Stimulated activated CD4-positive, alpha-beta T cell treated with anti-CD3 and anti-CD28 coated beads, Interleukin-4, amount 100 ng/mL, for 48 hours (primary cell): ENCODE data around the gene CDC20B.
A peak's percentile ranks its signal among the peaks of the same experiment; 100 is the strongest.
"Not testable (repeated sequence)": the region's sequence is repeated elsewhere in the genome, so short reads cannot be mapped to it uniquely, and the experiment has no call there.

Source experiments
- DNase-seq, 2 donors: peaks; one replicate each; pipeline ENCODE4 v3.0.0-alpha.2; 2020; ENCODE audit warnings: low read depth in 2 of 2

Gene CDC20B

DNA sequence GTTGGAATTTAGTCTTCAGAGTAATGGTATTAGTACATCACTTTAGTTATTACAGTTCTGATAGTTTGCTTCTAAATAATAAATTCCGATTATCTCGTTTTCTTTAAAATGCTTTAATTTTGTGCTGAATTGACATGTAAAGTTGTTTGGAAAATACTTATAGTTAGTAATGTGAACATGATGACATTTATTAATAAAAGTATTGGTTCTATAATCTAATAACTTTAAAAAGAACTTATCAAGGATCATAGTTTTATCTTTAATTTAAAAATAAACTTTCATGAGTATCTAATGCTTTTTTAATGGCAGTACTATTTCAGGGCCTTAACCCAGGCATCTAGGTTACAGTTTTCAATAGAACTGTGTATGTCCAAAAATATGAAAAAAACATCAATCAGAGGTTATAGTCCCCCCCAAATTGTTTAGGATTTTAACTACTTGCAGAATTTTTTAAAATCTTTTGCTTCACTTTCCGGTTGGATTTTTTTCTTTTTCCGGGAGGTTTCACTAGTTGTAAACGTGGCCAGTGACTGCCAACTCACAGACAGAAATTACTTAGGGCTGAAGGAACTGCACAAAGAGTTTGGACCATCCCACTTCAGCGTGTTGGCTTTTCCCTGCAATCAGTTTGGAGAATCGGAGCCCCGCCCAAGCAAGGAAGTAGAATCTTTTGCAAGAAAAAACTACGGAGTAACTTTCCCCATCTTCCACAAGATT is 12.3 kb downstream of the CDC20B start:
- DNase-seq = no peak

DNA sequence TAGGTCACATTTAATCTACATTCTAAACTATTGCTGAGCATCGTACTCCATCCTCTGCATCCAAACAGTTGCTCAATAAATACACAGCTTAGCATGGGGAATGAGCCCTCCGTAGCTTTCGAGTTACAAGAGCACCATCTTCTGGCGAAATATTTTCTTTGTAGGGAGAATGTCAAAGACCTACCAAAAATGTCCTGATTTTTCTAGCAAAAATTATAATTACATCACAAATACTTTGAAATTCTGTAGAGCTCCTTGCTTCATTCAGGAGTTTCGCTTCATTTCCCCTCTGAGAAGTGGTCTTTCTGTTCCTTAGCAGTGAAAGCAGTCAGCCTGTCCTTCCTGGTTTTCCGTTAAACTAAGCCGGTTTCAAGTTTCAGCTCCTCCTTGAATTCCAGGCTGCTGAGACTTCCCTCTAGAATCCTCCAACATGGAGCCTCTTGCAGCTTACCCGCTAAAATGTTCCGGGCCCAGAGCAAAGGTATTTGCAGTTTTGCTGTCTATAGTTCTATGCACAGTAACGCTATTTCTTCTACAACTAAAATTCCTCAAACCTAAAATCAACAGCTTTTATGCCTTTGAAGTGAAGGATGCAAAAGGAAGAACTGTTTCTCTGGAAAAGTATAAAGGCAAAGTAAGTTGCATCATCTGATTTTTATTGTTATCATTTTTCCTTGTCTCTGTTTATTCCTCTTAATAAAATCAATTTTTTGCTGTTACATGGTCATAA is 13.0 kb downstream of the CDC20B start, which contains the start of gene GPX8:
Gene GPX8 (plus strand): TSS at position 409 of the 730 bp plus-strand sequence. CDS start 22 bp downstream, at position 431.
- no peak for DNase-seq

DNA sequence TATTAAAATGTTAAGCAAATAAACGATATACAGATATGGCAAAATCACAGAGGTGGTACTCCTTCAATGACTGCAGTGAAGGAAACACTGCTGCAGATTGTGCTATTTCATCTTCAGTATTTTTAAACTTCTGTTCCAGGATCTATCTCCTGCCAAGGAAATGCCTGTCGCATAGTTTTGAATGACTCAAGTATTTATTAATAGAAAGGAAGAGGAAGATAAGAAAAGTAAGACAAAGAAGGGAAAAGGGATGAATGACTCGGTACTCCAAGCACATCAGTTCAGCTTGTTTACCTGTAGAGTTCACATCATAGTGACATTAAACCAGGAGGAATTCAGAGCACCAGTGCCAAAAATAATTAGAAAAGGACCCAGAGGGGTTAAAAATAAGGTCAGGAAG is 18.1 kb downstream of the CDC20B start:
- no peak for DNase-seq

DNA sequence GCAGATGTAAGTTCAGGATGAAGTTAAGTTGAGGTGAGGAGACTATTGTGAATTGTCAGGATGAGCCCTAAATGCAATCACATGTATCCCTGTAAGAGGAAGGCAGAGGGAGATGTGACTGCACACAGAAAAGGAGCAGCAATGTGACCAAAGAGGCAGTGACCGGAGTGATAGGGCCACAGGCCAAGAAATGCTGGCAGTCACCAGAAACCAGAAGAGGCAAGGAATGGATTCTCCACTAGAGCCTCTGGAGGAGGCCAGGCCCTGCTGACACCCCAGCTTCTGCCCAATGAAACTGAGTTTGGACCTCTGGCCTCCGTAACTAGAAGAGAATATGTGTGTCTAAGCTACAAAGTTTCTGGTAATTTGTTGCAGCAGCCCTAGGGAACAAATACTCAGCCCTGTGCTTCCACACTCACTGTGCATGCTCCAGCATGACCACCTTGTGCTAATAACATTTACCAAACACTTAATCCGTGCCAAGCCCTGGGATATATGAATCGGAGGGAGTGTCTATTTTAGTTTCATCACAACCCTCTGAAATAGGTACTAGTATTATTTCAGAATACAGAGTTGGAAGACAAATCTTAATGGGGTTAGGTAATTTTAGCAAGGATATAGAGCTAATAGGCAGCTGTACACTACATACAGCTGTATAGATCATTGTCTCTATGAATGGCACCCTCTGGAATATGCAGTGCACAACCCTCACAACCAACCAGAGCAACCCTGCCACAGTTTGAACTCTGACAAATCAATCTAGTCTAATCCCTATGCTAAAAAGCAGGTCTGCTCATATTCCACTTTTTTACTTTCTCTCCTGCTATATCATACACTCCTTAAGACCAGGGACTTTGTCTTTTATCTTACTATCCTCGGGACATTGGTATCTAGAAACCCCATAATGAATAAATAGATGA is 20.8 kb downstream of the CDC20B start:
- DNase-seq = no peak

DNA sequence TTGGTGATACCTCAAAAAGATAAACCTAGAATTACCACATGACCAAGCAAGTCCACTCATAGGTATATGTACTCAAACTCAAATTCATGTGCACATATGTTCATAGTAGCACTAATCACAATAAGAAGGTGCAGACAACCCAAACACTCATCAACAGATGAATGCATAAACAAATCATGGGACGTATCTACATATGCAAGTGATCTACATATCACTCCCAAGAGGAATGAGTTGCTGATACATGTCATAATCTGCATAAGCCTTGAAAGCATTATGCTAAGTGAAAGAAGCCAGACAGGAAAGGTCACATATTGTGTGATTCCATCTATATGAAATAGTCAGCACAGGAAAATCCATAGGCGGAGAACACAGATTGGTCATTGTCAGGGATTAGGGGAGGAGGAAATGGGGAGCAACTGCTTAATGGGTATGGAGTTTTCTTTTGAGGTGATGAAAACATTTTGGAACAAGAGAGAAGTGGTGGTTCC is 23.6 kb downstream of the CDC20B start:
- DNase-seq = no peak

DNA sequence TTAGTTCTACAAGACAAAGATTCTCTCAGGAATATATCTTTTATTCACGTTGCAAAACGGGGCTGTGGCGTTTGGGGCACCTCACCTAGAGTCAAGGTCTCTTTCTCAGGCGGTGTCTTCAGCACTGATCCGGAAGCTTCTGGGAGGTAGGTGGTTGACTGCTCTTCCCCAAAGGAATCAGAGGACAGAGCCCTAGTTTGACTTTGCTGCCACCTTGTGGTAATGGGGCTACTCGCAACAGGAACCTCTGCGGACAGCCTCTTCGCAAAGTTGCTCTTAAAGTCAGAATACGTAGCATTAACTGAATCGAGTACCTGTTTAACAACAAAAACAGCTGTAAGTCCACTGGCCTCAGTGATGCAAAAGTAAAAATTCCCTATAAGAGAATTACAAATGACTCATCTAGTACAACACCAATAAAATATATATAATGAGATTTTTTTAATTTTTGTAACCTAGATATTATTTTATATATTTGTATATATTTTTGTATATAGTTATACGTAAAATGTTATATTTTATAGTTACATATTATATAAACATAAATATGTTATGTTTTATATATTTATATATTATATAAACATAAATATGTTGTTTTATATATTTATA is 26.3 kb downstream of the CDC20B start:
- DNase-seq = peak; percentile 66 to 70

DNA sequence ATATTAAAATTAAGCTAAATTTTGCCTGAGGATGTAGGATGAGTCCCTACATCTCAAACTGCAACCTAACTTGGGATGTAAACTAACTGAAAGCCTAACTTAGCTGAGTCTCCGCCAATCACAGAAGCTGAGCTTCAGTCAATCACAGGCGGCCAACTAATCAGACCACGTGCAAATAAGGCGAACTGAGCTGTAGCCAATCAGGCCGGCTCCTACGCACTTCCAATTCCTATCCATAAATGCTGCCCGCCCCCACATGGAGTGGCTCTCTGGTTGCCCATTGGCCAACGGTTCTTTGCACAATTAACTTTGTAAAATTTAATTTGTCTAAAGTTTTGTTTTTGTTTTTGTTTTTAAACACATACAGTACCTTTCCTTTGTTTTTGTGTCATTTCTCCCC is 26.9 kb downstream of the CDC20B start:
- DNase-seq = no peak

DNA sequence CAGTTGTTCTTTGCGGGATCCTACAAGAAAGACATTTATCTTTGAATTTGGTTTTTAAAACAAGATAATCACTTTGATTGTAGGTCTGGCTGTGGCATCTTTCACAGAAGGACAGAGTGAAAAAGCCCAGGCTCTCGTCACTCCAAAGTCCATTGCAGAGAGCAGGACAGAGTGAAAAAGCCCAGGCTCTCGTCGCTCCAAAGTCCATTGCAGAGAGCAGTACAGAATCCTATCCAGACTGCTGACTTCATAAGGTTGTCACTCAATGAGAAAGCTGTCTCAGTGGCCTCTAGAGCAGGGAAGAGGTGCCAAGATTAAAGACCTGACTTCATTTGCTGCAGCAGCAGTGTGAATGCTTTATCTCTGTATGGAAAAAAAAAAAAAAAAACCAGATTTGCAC is 29.4 kb downstream of the CDC20B start:
- no peak for DNase-seq

DNA sequence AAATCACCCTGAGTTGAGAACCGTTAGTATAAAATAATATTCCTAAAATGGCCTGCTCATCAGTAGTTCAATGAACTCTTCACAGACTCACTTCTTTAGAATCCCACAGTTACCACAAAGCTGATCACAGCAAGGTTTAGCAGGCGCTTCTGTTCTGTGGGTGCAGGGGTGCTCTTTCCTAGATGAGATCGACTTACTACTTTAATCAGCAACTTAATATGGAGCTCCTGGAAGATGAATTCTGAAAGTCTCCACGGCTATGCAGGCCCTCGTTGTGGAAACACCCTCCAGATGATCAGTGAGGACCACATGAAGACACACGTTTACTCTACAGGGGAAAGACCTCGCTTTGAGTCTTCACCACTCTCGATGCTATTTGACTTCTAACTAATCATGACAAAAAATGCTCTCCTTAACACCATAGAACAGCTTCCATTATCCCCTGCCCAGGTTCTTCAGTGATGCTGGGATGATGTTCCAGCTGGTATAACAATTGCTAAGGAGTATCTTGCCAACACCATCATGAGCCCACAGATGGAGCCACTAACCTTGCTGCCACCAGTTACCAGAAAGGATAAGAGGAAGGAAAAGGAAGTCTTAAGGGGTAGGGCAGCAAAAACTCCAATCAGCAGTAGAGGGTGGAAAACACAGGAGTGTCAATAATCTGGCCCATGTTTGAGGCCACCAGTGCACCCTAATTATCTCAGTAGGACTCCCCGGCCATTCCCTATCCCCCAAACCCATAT is 30.9 kb downstream of the CDC20B start:
- no peak for DNase-seq

DNA sequence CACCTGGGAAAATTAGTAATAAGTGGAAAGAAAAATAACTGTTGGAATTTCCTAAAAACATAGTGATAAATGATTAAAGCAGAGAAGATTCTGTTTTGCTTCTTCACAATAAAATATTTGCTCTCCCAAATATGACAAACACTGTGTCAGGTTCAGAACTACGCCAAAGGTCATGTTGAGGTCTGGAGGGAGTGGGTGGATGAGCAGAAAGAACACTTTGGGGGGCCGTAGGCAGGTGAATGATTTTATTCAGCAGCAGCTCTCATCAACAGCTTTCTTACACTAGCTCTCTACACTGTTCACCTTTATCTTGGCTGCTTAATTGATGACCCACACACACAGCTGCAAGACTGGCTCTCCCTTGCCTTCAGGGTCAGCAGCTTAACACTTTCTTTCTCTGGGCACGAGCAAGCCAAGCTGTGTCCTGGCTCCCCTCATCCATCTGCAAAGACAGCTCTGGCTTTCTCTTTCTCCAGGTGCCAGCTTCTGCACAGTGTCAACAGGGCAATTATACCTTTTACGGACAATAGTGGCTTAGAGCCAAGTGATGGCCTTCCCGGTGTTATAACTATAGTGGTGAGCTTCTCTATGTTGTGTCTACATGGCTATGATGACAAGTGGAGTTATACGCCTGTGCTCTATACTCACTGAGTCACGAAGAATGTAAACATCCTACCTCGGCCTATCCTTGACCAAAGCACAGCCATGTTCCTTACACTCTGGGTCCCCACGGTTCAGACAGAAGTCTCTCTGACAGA is 31.9 kb downstream of the CDC20B start:
- DNase-seq = no peak

DNA sequence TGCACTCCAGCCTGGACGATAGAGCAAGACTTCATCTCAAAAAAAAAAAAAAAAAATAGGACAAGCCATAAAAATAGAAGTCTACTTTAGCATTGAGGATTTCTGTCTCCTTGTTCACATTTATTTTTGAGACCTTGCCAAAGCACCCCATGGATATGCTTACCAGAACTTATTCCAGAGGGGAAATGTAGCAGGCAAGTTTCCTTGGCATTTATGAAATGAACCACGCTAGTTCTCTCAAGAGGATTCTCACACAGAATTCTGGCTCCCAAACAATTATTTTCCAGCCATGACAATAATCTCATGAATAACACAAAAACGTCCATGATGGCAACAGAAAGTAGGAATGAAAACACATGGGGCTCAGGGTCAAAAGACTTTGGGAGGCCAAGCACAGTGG is 36.5 kb downstream of the CDC20B start:
- DNase-seq = no peak

DNA sequence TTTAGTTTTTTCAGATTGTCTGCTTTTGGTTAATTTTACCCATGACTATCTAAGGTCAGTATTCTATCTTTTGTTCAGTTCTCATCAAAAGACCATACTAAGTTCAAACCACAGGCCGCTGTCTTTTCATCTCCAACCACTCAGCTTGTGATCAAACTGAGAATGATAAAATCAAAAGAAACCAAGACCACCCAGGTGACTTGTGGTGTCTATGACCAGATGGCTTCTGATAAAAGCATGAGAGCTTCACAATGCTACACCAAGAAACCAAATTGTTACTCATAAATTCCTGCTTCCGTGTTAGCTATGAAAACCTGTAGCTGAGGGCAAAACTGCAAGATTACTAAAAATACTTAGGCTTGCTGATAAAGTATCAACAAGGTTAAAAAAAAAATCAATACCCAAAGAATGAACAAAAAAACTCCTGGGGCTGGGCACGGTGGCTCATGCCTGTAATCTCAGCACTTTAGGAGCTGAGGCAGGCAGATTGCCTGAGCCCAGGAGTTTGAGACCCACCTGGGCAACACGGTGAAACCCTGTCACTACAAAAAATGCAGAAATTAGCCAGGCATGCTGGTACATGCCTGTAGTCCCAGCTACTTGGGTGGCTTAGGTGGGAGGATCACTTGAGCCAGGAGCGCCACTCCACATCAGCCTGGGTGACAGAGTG is 38.8 kb downstream of the CDC20B start:
- no peak for DNase-seq

DNA sequence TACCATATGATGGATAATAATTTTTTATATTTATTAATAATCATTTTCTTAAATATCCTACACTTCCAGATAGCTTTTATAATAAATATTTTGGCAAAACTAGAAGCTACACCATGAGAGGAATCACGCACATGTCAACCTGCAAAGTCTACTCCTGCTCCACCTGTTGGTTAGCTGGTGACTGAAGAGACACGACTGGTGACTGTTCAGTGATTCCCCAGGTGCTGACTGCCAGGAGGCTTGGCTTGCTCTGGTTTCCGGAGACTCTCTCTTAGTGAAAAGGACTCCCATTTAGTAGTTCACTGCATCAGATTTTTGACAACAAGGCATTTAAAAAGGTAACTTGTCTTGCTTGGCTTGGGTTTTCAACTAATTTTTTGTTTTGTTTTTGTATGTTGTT is 49.6 kb downstream of the CDC20B start:
- DNase-seq = no peak

DNA sequence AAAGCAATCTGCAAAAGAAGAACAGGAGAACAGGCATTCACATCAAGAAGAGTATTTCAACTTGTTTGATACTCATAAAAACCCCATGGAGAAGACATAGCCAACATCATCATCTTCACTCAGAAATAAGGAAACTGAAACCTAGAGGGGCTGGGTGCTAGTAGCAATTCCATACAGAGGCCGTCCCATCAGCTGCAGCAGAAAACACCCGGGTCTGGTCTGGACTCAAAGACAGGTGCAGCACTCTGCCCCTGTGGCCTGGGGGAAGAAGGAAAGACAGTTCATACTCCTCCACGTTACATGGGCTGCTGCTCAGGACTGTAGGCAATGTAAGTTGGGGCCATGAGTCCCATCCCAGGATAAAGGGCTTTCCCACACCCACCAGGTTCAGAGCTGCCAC is 58.9 kb downstream of the CDC20B start:
- no peak for DNase-seq

DNA sequence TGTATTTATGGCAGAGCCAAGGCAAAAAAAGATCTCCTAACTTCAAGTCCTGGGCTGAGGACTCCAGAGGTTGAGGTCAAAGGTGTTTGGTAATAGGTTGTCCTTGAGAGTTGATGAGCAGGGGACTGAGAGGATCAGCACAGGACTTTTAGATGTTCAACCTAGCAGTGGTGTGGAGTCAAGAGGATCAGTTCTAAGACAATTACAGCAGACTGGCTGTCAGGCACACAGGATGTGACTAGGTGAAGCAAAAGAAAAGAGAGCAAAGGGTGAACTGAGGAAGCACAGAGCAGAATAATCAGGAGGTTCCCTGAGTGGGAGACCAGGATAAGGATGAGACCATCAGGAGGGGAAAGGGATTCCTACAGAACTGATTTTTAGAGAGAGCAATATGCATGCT is 59.6 kb downstream of the CDC20B start:
- DNase-seq = no peak

DNA sequence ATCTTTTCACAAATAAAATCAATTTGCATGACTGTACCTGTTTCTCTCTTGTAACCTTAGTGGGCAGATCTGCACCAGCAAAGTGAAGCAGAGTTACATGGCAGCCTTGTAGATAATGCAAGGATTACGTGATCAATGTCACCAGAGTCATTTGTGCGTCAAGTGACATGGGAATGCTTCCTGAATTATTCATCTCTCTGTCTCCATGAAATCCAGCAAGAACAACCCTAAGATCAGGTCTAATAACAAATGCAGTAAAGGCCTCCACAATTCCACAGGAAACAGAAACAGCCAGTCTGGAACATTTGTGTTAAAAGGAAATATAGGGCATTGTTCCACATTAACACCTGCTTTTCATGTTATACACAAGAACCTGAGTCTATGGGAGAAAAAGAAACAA is 62.8 kb downstream of the CDC20B start:
- DNase-seq = no peak

DNA sequence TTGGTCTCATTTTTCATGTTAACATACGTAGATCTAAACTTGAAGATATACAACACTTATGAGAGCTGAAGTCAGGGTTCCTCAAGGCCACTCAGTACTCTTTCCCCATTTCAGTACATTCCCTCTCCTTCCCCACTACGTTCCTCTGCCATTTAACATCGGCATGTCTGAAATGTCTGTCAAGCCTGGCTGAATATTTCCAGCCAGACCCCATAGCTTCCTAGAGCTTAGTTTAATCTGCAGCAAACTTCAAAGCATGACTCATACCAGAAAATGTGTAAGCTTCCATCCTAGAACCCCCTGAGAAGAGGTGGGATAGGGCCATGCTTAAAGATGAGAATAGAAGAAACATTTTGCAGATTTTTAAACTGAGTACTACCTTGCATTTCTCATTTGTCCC is 64.3 kb downstream of the CDC20B start:
- DNase-seq = no peak

DNA sequence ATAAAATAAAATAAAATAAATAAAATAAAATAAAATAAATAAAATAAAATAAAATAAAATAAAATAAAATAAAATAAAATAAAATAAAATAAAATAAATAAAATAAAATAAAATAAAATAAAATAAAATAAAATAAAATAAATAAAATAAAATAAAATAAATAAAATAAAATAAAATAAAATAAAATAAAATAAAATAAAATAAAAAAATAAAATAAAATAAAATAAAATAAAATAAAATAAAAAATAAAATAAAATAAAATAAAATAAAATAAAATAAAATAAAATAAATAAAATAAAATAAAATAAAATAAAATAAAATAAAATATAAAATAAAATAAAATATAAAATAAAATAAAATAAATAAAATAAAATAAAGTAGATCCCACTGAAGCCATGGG is 67.0 kb downstream of the CDC20B start:
- DNase-seq = not testable (repeated sequence)

DNA sequence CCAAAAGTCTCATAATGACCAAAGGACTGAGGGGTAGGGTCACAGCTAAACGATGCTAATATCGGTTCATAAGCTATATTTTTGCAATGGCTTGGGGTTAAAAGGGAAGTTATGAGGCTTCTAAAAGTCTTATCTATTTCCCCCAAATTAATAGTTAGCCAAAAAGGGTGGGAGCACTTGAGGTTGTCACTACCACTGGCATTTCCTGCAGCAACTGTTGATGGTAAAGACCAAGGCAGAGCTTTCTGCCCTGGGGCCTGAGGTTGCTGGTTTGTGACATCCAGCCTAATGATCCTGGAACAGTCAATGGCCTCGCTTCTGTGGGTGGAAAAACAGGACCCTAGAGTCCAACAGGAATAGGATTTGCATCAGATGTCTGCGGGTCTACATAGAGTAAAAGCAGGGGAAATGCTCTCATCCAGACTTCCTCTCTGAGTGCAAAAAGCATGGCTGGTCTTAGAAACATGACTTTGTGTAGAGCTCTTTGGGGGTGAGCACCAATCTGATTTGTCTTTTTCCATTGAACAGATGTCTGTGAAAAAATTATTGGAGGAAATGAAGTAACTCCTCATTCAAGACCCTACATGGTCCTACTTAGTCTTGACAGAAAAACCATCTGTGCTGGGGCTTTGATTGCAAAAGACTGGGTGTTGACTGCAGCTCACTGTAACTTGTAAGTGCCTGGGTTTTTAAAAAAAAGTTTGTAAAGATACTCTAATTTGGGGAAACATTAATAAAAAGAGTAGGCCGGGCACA is 67.9 kb downstream of the CDC20B start:
- no peak for DNase-seq
